GM19351 (cell line): Measurements from ENCODE around the gene MIOS.
A peak's percentile ranks its signal among the peaks of the same experiment; 100 is the strongest.

ENCODE experiments used
- ATAC-seq: cut with Tn5 transposase; IDR thresholded peaks from one replicate; pipeline ENCODE4 v1.9.1; 2021; ENCODE audit warnings: mild to moderate bottlenecking, moderate library complexity; ENCODE audit not compliant: unreplicated experiment

Gene MIOS

GRCh38 chr7:7581531-7582179, 15.0 kb downstream of the MIOS start:
- no peak for ATAC-seq

DNA sequence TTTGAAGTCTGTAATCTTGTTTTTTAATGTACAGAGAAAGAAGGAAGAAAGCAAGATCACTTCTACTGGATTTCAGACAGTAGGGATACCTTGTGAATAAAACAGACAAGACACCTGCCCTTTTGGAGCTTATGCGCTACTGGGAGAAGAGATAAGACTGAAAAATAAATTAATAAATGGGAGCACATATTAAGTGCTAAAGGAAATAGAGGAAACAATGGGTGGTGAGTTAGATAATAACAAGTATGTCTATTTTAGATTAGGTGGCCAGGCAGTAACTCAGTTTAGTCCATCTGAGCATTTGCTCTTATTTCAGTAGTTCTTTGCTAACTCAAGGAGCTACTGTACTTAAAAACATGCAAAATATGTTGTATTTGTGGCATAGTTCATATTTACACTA, 15.9 kb downstream of the MIOS start:
- ATAC-seq, result no peak

DNA sequence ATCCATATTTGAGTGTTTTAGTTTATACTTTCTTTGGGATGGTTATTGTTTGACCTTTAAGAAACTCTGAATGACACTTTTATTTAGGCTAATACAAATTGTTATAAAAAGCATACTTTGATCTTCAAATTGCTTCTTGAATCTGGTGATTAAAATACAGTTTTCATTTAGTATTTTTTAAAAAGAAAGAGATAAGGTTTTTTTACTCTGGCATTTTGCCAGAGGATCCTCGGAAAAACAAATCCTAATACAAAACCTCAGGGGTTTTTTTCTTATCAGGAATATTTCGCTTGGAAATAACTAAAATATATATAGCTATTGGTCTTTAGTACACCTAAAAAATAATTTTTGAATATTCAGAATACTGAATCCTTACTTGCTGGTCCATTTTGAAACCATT, 17.0 kb downstream of the MIOS start:
- no peak for ATAC-seq

GRCh38 chr7:7584653-7585052, 18.0 kb downstream of the MIOS start:
- no peak for ATAC-seq

GRCh38 chr7:7585241-7585928, 18.7 kb downstream of the MIOS start:
- ATAC-seq, result no peak

- no peak for ATAC-seq
Measured at GRCh38 chr7:7595451-7595850, 28.8 kb downstream of the MIOS start.

- ATAC-seq, result no peak
Measured at GRCh38 chr7:7596176-7596575, 29.5 kb downstream of the MIOS start.

- ATAC-seq, result no peak
Measured at GRCh38 chr7:7607010-7607409, 40.3 kb downstream of the MIOS start.

GRCh38 chr7:7609330-7609729, 42.6 kb downstream of the MIOS start:
- ATAC-seq, result no peak

GRCh38 chr7:7612519-7612918, 45.8 kb downstream of the MIOS start:
- no peak for ATAC-seq

- no peak for ATAC-seq
Measured at GRCh38 chr7:7613210-7613609, 46.5 kb downstream of the MIOS start.

DNA sequence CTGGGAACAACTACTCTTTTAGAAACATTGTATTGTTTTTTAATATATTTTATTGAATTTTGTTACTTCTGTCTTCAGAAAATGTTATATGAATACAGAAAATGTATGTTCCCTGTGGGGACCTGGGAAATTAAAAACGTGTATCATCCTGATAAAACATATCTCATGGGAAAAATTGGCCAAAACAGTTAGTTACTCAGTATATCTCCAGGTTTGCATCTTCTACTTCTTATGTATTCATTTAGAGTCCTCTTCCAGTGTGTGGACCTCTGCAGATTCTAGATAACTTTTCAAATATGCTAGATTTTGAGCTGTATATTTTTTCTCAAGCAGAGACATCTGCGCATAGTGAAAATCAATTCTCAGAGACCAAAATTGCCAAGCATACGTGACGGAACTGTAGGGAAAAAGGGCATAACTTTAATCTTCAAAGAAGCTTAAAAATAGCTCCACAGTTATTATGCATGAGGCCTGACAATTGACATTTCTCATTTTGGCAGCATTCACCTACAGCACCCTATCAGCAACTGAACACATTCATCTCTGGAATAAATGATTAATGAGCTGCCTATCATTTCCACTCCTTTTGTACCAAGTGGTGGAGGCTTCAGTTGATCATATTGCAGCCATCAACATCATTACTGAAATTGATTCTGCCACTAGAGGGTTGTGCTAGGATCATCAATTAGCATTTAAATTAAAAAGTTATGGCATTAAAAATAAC, 47.5 kb downstream of the MIOS start:
- ATAC-seq, result no peak

DNA sequence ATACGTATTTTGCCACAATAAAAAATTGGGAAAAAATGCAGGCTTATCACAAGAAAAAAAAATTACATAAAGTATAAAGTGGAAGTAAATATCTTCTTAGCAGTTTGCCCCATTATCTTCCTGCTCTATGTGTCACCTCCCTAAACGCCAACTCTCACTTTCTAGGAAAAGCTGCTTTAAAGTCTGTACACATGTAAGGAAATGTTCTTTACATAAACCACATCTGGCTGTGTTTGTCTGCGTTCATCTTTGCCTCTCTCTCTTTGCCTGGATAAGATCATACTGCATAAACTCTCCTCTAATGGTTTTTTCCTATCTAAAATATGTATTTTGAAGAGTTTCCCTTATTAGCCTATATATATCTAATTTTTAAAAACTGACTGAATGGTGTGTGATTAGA, 50.9 kb downstream of the MIOS start:
- ATAC-seq, result no peak

DNA sequence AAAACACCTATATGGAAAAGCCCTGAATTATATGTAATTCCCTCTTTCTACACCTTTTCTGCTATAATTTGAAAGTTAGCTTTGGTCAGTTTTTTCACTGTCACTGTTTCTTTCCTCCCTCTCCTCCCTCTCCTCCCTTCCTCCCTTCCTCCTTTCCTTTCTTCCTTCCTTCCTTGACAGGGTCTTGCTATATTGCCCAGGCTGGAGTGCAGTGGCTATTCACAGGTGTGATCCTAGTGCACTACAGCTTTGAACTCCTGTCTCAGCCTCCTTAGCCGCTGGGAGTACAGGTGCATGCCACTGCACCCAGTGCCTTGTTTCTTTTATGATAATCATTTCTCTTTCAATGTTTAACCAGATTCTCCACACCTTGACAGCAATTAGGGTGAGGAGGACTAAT, 51.7 kb downstream of the MIOS start:
- ATAC-seq, result no peak

DNA sequence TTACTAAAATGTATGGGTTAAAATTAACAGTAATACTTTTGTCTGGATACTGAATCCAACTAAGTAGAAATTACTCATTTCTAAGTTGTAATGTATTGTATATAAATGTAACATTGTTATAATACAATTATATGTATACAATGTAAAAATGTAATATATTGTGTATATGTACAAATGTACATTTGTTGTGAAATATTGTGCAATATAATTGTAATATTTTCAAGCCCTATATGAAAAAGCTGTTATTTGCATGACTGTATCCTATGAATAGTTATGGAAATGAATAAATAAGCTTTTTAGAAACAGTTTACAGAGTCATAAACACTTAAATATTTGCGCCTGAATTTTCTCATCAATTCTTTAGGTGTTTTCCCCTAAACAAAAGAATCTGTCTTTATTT, 53.6 kb downstream of the MIOS start:
- ATAC-seq, result no peak

DNA sequence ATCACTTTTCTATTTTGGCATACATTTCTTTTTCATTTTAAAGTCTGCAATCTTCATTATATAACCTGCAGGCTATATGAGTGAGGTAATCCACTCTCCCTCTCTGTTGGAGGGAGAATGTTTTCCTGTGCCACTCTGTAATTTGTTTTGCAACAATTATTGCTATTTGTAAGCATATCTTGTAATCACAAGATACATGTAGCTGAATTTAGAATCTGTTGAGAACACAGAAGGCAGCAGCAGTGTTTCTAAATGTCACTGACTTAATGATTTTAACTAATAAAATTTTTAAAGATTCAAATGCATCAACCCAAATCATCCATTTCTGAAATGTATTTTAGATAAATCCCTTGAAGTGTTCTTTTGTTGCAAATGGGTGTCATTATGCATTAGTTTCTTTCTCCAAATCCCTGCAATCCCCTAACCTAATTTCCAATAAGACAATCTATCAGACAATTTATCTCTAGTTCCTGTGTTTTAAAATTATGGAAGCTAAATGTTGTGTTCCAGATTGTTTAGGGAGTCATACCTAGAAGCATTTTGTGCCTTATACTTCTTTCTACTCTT, 54.0 kb downstream of the MIOS start:
- no peak for ATAC-seq

- ATAC-seq, result no peak
Measured at GRCh38 chr7:7628476-7628875, 61.8 kb downstream of the MIOS start.

- ATAC-seq, result no peak
Measured at GRCh38 chr7:7630626-7631329, 64.1 kb downstream of the MIOS start.

GRCh38 chr7:7639421-7639820, 72.7 kb downstream of the MIOS start:
- ATAC-seq, result no peak

DNA sequence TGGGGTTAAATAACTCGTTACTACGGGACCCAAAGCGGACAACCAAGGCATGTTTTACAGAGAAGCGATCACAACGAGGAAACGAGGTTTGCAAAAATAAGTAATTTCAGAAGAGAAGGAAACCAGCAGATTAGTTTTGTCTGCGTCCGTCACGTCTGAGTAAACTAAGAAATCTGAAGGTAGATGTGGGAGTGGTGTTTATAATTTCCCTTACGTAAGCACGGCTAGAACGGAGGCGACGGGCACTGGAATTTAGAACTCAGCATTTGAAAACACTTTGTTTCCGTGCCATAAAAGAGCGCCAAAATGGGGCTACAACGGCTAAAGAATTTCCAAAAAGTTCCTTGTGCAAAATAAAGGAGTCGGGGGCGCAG, 73.2 kb downstream of the MIOS start:
- peak; percentile 11 for ATAC-seq
